Suppressor macrophage treated with lipopolysaccharide for 4 hours (primary cell): ENCODE data around the gene TPK1.
"Not testable (repeated sequence)": the region's sequence is repeated elsewhere in the genome, so short reads cannot be mapped to it uniquely, and the experiment has no call there.

Experiments used
- DNase-seq: peaks from one replicate; pipeline ENCODE4 v3.0.0-alpha.2; 2020

Gene TPK1

GRCh38 chr7:144821067-144821466 is 14.8 kb downstream of the TPK1 start:
- DNase-seq = no peak

- no peak for DNase-seq
These were observed 15.3 kb downstream of the TPK1 start for GRCh38 chr7:144820552-144820951.

GRCh38 chr7:144819566-144819965 is 16.3 kb downstream of the TPK1 start:
- no peak for DNase-seq

- no peak for DNase-seq
These were observed 17.3 kb downstream of the TPK1 start for GRCh38 chr7:144818511-144818910.

GRCh38 chr7:144817001-144817400 is 18.9 kb downstream of the TPK1 start:
- no peak for DNase-seq

GRCh38 chr7:144814299-144814698 is 21.6 kb downstream of the TPK1 start:
- no peak for DNase-seq

GRCh38 chr7:144812379-144813283 is 23.2 kb downstream of the TPK1 start:
- peak; percentile 39 for DNase-seq

- no peak for DNase-seq
These were observed 30.1 kb downstream of the TPK1 start for GRCh38 chr7:144805627-144806239.

- DNase-seq = not testable (repeated sequence)
These were observed 35.0 kb downstream of the TPK1 start for GRCh38 chr7:144800678-144801436.

- DNase-seq = no peak
These were observed 38.9 kb downstream of the TPK1 start for GRCh38 chr7:144796919-144797318.

- no peak for DNase-seq
These were observed 43.8 kb downstream of the TPK1 start for GRCh38 chr7:144792050-144792449.

- DNase-seq = no peak
These were observed 44.4 kb downstream of the TPK1 start for GRCh38 chr7:144791488-144791887.

GRCh38 chr7:144787127-144787526 is 48.7 kb downstream of the TPK1 start:
- DNase-seq = no peak

GRCh38 chr7:144786522-144786921 is 49.3 kb downstream of the TPK1 start:
- DNase-seq = no peak

GRCh38 chr7:144786079-144786478 is 49.8 kb downstream of the TPK1 start:
- DNase-seq = no peak

- DNase-seq = no peak
These were observed 50.3 kb downstream of the TPK1 start for GRCh38 chr7:144785521-144785920.

- DNase-seq = peak; percentile 3
These were observed 50.9 kb downstream of the TPK1 start for GRCh38 chr7:144784943-144785342.

GRCh38 chr7:144784441-144784840 is 51.4 kb downstream of the TPK1 start:
- no peak for DNase-seq

GRCh38 chr7:144782883-144783282 is 53.0 kb downstream of the TPK1 start:
- DNase-seq = no peak

GRCh38 chr7:144780071-144780608 is 55.7 kb downstream of the TPK1 start:
- no peak for DNase-seq

GRCh38 chr7:144777889-144778288 is 58.0 kb downstream of the TPK1 start:
- DNase-seq = not testable (repeated sequence)

- no peak for DNase-seq
These were observed 58.6 kb downstream of the TPK1 start for GRCh38 chr7:144777005-144777839.
